ENCODE results near the gene PI4K2A. TPM values are rescaled to one million over a fixed set of nuclear protein-coding genes. Genes with fewer than 3 reads are reported as not detected.

Gene PI4K2A
- total and polyA plus RNA-seq, 2 donors (not counting 1 experiment from before 2014, with no cell fraction given) = 7.9 to 17.7 TPM

DNA sequence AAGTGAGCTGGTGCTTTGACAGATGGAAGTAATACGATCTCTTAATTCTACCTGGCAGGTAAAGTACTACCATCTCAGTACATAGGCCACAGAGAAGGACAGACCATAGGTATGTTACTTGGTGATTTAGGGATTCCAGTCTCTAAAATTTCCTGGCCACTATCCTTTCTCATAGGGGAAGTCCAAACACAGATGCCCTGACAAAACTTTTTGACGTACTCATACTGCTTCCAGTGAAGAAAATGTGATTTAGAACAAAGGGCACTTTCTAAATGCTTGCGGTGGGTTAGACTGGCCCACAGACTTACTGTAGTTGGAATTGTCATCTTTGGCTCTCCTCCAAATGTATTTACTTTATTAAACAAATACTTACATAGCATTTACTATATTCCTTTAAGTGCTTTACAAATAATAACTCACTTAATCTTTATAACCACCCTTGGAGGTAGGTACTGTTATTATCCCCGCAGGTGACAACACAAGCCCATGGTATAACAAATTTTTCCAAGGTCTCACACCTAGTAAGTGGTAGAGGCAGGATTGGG is 3.0 kb downstream of the PI4K2A start:
- DNase-seq (no peak), ATAC-seq (ENCODE audit: low read depth) (no peak)
- Histone ChIP-seq H3K36me3 (replicated peaks in 1 of 2; ENCODE audit: control extremely low read depth in 1 of 2, control insufficient read depth in 1 of 2, extremely low read depth in 1 of 2, insufficient read depth in 2 of 2, low read length in 1 of 2) (peaks cover 0 to 14% of the 10 kb centered on the region in 2 experiments), H3K79me2 (ENCODE audit: control insufficient read depth, insufficient read depth, low read length) (peaks cover 54% of the 10 kb centered on the region), H3K4me1 (ENCODE audit: control insufficient read depth in 2 of 2, insufficient read depth in 2 of 2, low read length in 2 of 2) (peaks cover 11 to 22% of the 10 kb centered on the region in 2 donors), H3K4me2 (replicated peaks; ENCODE audit: low read depth, low read length, poor library complexity, severe bottlenecking) (no peak overlapping the region), H3K4me3 (ENCODE audit: control extremely low read depth in 1 of 5, extremely low read depth in 1 of 5, insufficient read depth in 1 of 5, low read depth in 2 of 5, low read length in 4 of 5) (no peak overlapping the region), H3K9ac (ENCODE audit: low read length) (no peak overlapping the region), H3K9me3 (ENCODE audit: control extremely low read depth in 1 of 3, control insufficient read depth in 2 of 3, insufficient read depth in 1 of 3, low read length in 2 of 3) (no peaks in the 10 kb centered on the region), H3K27me3 (replicated peaks in 1 of 4; ENCODE audit: control extremely low read depth in 1 of 4, control insufficient read depth in 3 of 4, insufficient read depth in 4 of 4, low read length in 3 of 4) (no peaks in the 10 kb centered on the region), H2AFZ (ENCODE audit: insufficient read depth, low read depth, low read length, poor library complexity, severe bottlenecking) (no peak overlapping the region), H3K27ac (ENCODE audit: low read length in 2 of 2) (no peak overlapping the region), H4K20me1 (ENCODE audit: control insufficient read depth, insufficient read depth, low read length, poor library complexity, severe bottlenecking) (no peaks in the 10 kb centered on the region)
- Mint-ChIP-seq H3K4me3 (peak overlapping the region; percentile 40), H3K9me3 (ENCODE audit: insufficient read depth) (no peaks in the 10 kb centered on the region), H3K4me1 (peaks cover 28% of the 10 kb centered on the region), H3K27ac (no peak overlapping the region), H3K27me3 (no peaks in the 10 kb centered on the region)
- CTCF ChIA-PET = interaction anchor here (1.2 kb wide), 2 partner anchors 12 to 43 kb away, joined by 3 read pairs; partner anchors contain the start of gene AVPI1
- TF ChIP-seq, protein P1, sequence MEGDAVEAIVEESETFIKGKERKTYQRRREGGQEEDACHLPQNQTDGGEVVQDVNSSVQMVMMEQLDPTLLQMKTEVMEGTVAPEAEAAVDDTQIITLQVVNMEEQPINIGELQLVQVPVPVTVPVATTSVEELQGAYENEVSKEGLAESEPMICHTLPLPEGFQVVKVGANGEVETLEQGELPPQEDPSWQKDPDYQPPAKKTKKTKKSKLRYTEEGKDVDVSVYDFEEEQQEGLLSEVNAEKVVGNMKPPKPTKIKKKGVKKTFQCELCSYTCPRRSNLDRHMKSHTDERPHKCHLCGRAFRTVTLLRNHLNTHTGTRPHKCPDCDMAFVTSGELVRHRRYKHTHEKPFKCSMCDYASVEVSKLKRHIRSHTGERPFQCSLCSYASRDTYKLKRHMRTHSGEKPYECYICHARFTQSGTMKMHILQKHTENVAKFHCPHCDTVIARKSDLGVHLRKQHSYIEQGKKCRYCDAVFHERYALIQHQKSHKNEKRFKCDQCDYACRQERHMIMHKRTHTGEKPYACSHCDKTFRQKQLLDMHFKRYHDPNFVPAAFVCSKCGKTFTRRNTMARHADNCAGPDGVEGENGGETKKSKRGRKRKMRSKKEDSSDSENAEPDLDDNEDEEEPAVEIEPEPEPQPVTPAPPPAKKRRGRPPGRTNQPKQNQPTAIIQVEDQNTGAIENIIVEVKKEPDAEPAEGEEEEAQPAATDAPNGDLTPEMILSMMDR (IDR thresholded peaks at IDR 0.05) = no peak
- TF ChIP-seq EZH2 (IDR thresholded peaks at IDR 0.05; ENCODE audit: borderline replicate concordance, insufficient read depth, low read depth, low read length, poor library complexity, severe bottlenecking) = no peak
- intact Hi-C loops (cut with micrococcal nuclease) = no loop called here
- 100% methylated on average over 2 of the region's 4 CpGs for WGBS (ENCODE audit: insufficient coverage)
- POLR2A ChIA-PET = no interaction called here

DNA sequence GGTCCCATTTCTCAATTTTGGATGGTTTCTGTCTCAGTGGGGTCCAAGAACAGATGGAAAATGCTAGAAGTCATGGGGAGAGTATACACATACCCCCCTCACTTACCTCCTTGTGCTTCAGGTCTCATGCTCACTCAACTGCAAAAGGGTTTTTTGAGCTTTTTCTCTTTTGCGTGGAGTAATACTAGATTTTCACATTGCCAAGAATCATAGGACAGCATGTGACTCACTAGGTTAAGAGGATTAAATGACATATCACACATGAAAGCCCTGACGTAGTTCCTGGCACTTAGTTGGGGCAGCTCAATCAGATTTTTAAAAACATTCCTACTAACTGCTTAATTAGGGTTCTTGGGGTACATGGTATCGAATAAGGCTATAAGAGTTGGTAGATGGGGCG is 4.5 kb downstream of the PI4K2A start:
- CTCF ChIA-PET = interaction anchor here (1.2 kb wide), 1 partner anchor 11 kb away, joined by 3 read pairs; no protein-coding TSS in a partner anchor
- Histone ChIP-seq H3K36me3 (replicated peaks in 1 of 2; ENCODE audit: control extremely low read depth in 1 of 2, control insufficient read depth in 1 of 2, extremely low read depth in 1 of 2, insufficient read depth in 2 of 2, low read length in 1 of 2) (peaks cover 0 to 14% of the 10 kb centered on the region in 2 experiments), H4K20me1 (ENCODE audit: control insufficient read depth, insufficient read depth, low read length, poor library complexity, severe bottlenecking) (no peaks in the 10 kb centered on the region), H3K4me1 (ENCODE audit: control insufficient read depth in 2 of 2, insufficient read depth in 2 of 2, low read length in 2 of 2) (peaks cover 19 to 29% of the 10 kb centered on the region in 2 donors), H3K27ac (ENCODE audit: low read length in 2 of 2) (no peak overlapping the region), H2AFZ (ENCODE audit: insufficient read depth, low read depth, low read length, poor library complexity, severe bottlenecking) (no peak overlapping the region), H3K4me2 (replicated peaks; ENCODE audit: low read depth, low read length, poor library complexity, severe bottlenecking) (no peak overlapping the region), H3K9me3 (ENCODE audit: control extremely low read depth in 1 of 3, control insufficient read depth in 2 of 3, insufficient read depth in 1 of 3, low read length in 2 of 3) (no peaks in the 10 kb centered on the region), H3K4me3 (ENCODE audit: control extremely low read depth in 1 of 5, extremely low read depth in 1 of 5, insufficient read depth in 1 of 5, low read depth in 2 of 5, low read length in 4 of 5) (no peak overlapping the region), H3K79me2 (ENCODE audit: control insufficient read depth, insufficient read depth, low read length) (peaks cover 57% of the 10 kb centered on the region), H3K27me3 (replicated peaks in 1 of 4; ENCODE audit: control extremely low read depth in 1 of 4, control insufficient read depth in 3 of 4, insufficient read depth in 4 of 4, low read length in 3 of 4) (no peaks in the 10 kb centered on the region), H3K9ac (ENCODE audit: low read length) (no peak overlapping the region)
- H3K4me3 Mint-ChIP-seq = no peak overlapping the region
- H3K9me3 Mint-ChIP-seq (ENCODE audit: insufficient read depth) = no peaks in the 10 kb centered on the region
- no peak for TF ChIP-seq EZH2 (IDR thresholded peaks at IDR 0.05; ENCODE audit: borderline replicate concordance, insufficient read depth, low read depth, low read length, poor library complexity, severe bottlenecking)
- TF ChIP-seq, protein P1 (IDR thresholded peaks at IDR 0.05) = no peak
- intact Hi-C loops (cut with micrococcal nuclease) = no loop called here
- H3K27ac Mint-ChIP-seq = no peak overlapping the region
- POLR2A ChIA-PET = no interaction called here
- DNase-seq = no peak
- H3K4me1 Mint-ChIP-seq = peaks cover 39% of the 10 kb centered on the region
- WGBS (ENCODE audit: insufficient coverage) = 100% methylated on average over 1 of the region's 4 CpGs
- ATAC-seq (ENCODE audit: low read depth) = no peak
- H3K27me3 Mint-ChIP-seq = no peaks in the 10 kb centered on the region

All from B cell (primary cell).